ENCODE measurements around the gene MCRIP2. TPM values are rescaled to one million over a fixed set of nuclear protein-coding genes. Genes with fewer than 3 reads are reported as not detected.

Gene MCRIP2
- total and polyA plus RNA-seq, 2 of the 8 experiments (the other 6 are each of a cell fraction or from before 2014, with no cell fraction given), result 45.4 to 75.5 TPM

DNA sequence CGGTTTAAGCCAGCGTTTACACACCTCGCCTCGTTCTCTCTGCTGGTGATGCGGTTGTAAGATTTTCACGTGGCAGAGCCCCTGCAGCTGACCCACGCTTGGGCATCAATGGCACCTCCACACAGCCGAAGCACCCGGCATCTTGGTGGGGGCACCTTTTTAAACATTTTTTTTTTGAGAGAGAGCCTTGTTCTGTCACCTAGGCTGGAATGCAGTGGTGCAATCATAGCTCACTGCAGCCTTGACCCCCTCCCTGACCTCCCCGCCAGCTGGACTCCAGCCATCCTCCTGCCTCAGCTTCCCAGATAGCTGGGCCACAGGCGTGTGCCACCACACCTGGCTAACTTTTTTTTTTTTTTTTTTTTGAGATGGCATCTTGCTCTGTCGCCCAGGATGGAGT is 12.4 kb downstream of the MCRIP2 start (continued):
- no peak for TF ChIP-seq CHD7 (IDR thresholded peaks at IDR 0.05; ENCODE audit: insufficient replicate concordance, low read length)
- TF ChIP-seq SRF (IDR thresholded peaks at IDR 0.05; ENCODE audit: low read depth, low read length), result no peak
- TF ChIP-seq SIX5 (IDR thresholded peaks at IDR 0.05; ENCODE audit: low read depth, low read length), result no peak
- TF ChIP-seq EGR1 (IDR thresholded peaks at IDR 0.05; ENCODE audit: borderline replicate concordance, low read depth, low read length), result no peak
- TF ChIP-seq EP300 (IDR thresholded peaks at IDR 0.05; ENCODE audit: borderline replicate concordance in 1 of 2, low read depth in 2 of 2, low read length in 2 of 2), result no peak
- TF ChIP-seq SUZ12 (IDR thresholded peaks at IDR 0.05; ENCODE audit: low read length), result no peak
- TF ChIP-seq, protein P1, sequence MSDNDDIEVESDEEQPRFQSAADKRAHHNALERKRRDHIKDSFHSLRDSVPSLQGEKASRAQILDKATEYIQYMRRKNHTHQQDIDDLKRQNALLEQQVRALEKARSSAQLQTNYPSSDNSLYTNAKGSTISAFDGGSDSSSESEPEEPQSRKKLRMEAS (IDR thresholded peaks at IDR 0.05), result no peak
- TF ChIP-seq SAP30 (IDR thresholded peaks at IDR 0.05; ENCODE audit: insufficient read depth, insufficient replicate concordance, low read length), result no peak
- no peak for TF ChIP-seq CBX8 (IDR thresholded peaks at IDR 0.05; ENCODE audit: borderline replicate concordance, low read depth, low read length)
- TF ChIP-seq CHD2 (IDR thresholded peaks at IDR 0.05; ENCODE audit: low read length), result no peak

Measured in H1 (cell line).